Endothelial cell of umbilical vein (primary cell): Measurements from ENCODE around the gene PCBD2. TPM values are rescaled to one million over a fixed set of nuclear protein-coding genes. Genes with fewer than 3 reads are reported as not detected.

ENCODE experiments used
- BruUV-seq: library from RNA; stranded (reverse); fragments of 400-500 nt; replicated peaks from 2 replicates; lab custom pipeline; 2021; lab: Mats Ljungman, UMichigan
- CTCF ChIA-PET: fragments of 300-600, 350-600 bp; sonication (Branson Sonifier 250); formaldehyde crosslinking; loops from one replicate; lab custom pipeline; 2021; ENCODE audit warnings: antibody characterized with exemption, inconsistent platforms; lab: Charles Lee
- POLR2A ChIA-PET: fragments of 300-600, 350-600 bp; sonication (Branson Sonifier 250); formaldehyde crosslinking; loops from one replicate; lab custom pipeline; 2021; ENCODE audit warnings: antibody characterized with exemption, inconsistent platforms; lab: Charles Lee
- DNase-seq: peaks from one replicate; pipeline ENCODE4 v3.0.0-alpha.2; 2011; ENCODE audit warnings: low read depth, low spot score
- FAIRE-seq: peaks from 2 replicates; lab custom pipeline; 2011; peaks lifted over from hg19 to GRCh38; lab: Jason Lieb, UNC
- H2AFZ ChIP-seq: 2 replicates; pipeline ENCODE4 v1.6.0; 2012; ENCODE audit warnings: low read depth, low read length, control low read depth, inconsistent platforms
- H3K27ac ChIP-seq: 2 replicates; pipeline ENCODE4 v1.5.1; 2011; ENCODE audit warnings: low read depth, mild to moderate bottlenecking, control low read depth, low read length, moderate library complexity; ENCODE audit not compliant: insufficient read depth
- H3K27me3 ChIP-seq, 2 experiments: 2 replicates each; pipeline versions ENCODE4 v1.6.0 to v1.6.1; 2011; ENCODE audit warnings: low read length in 2 of 2, mixed read lengths in 1 of 2; ENCODE audit not compliant: control insufficient read depth in 2 of 2, insufficient read depth in 2 of 2
- H3K36me3 ChIP-seq, 2 experiments: 2 replicates in 1 of 2; 3 replicates in 1 of 2; pipeline ENCODE4 v1.5.1; 2011; ENCODE audit warnings: low read length in 2 of 2, mild to moderate bottlenecking in 1 of 2, moderate library complexity in 1 of 2; ENCODE audit not compliant: control insufficient read depth in 2 of 2, insufficient read depth in 2 of 2; ENCODE audit errors: extremely low read depth in 1 of 2
- H3K4me1 ChIP-seq: 3 replicates; pipeline ENCODE4 v1.5.1; 2011; ENCODE audit warnings: mild to moderate bottlenecking, low read length; ENCODE audit not compliant: control insufficient read depth, insufficient read depth; ENCODE audit errors: extremely low read depth
- H3K4me2 ChIP-seq: 2 replicates; pipeline ENCODE4 v1.6.1; 2011; ENCODE audit warnings: low read length, control low read depth, mixed read lengths; ENCODE audit not compliant: insufficient read depth
- H3K4me3 ChIP-seq, 3 experiments: fragments of 200-600 bp in 1 of 3; sonication (generic), shearing (Covaris generic) in 1 of 3; replicated peaks in 1 of 3; 2 replicates each; pipeline ENCODE4 v1.5.1; 2011 to 2016; ENCODE audit warnings: control low read depth in 3 of 3, low read length in 3 of 3, mild to moderate bottlenecking in 2 of 3, inconsistent platforms in 1 of 3, low read depth in 1 of 3, moderate library complexity in 1 of 3; ENCODE audit not compliant: insufficient read depth in 1 of 3
- H3K79me2 ChIP-seq: 2 replicates; pipeline ENCODE4 v1.6.0; 2012; ENCODE audit warnings: low read length, inconsistent platforms; ENCODE audit not compliant: control insufficient read depth, insufficient read depth
- H3K9ac ChIP-seq: replicated peaks from 2 replicates; pipeline ENCODE3; 2011; ENCODE audit warnings: low read length, control low read depth; ENCODE audit not compliant: insufficient read depth; ENCODE audit errors: extremely low read depth
- H3K9me1 ChIP-seq: replicated peaks from 3 replicates; pipeline ENCODE4 v1.6.0; 2011; ENCODE audit warnings: mild to moderate bottlenecking, low read length; ENCODE audit not compliant: control insufficient read depth, insufficient read depth; ENCODE audit errors: extremely low read depth
- H3K9me3 ChIP-seq: replicated peaks from 2 replicates; pipeline ENCODE4 v1.5.1; 2012; ENCODE audit warnings: low read length, inconsistent platforms; ENCODE audit not compliant: control insufficient read depth, insufficient read depth
- H4K20me1 ChIP-seq: replicated peaks from 2 replicates; pipeline ENCODE3; 2011; ENCODE audit warnings: mild to moderate bottlenecking, low read length; ENCODE audit not compliant: control insufficient read depth, insufficient read depth; ENCODE audit errors: extremely low read depth
- CTCF ChIP-seq, 2 donors: IDR thresholded peaks; 1 replicate in 1 of 2; 2 replicates in 1 of 2; pipeline ENCODE4 v1.5.1; 2011; ENCODE audit warnings: low read length in 2 of 2, mild to moderate bottlenecking in 2 of 2, moderate library complexity in 2 of 2, control low read depth in 1 of 2, inconsistent platforms in 1 of 2, low read depth in 1 of 2; ENCODE audit not compliant: insufficient read depth in 1 of 2; ENCODE audit errors: extremely low read depth in 1 of 2
- EZH2 ChIP-seq: IDR thresholded peaks from 2 replicates; pipeline ENCODE4 v1.6.1; 2012; ENCODE audit warnings: borderline replicate concordance, low read depth, mild to moderate bottlenecking, moderate library complexity, low read length, inconsistent platforms; ENCODE audit not compliant: severe bottlenecking
- FOS ChIP-seq: IDR thresholded peaks from 2 replicates; pipeline ENCODE4 v1.6.1; 2011; ENCODE audit warnings: mild to moderate bottlenecking, low read length, moderate library complexity, borderline replicate concordance; ENCODE audit not compliant: insufficient read depth
- GATA2 ChIP-seq: IDR thresholded peaks from 2 replicates; pipeline ENCODE4 v1.7.0; 2011; ENCODE audit warnings: low read depth, mild to moderate bottlenecking, moderate library complexity, mixed read lengths, low read length; ENCODE audit not compliant: insufficient read length, insufficient read depth
- JUN ChIP-seq: IDR thresholded peaks from 2 replicates; pipeline ENCODE4 v1.6.1; 2011; ENCODE audit warnings: borderline replicate concordance, low read depth; ENCODE audit not compliant: insufficient read length, insufficient read depth
- MAX ChIP-seq: IDR thresholded peaks from 2 replicates; pipeline ENCODE4 v1.6.1; 2011; ENCODE audit not compliant: insufficient read depth, insufficient read length
- MYC ChIP-seq: IDR thresholded peaks from one replicate; pipeline ENCODE4 v1.6.1; 2011; ENCODE audit warnings: mild to moderate bottlenecking, low read depth, low read length
- POLR2A ChIP-seq: IDR thresholded peaks from 2 replicates; pipeline ENCODE4 v1.6.1; 2012; ENCODE audit warnings: low read depth, mild to moderate bottlenecking, control low read depth, low read length
- POLR2AphosphoS5 ChIP-seq: IDR thresholded peaks from 2 replicates; pipeline ENCODE4 v1.6.1; 2012; ENCODE audit warnings: low read depth, mild to moderate bottlenecking, control low read depth, low read length, moderate library complexity; ENCODE audit not compliant: insufficient read depth
- dilution Hi-C: fragments of 300-500 bp; cut with MboI; formaldehyde crosslinking; loops from one replicate; pipeline ENCODE4 v1.15.0; 2019; ENCODE audit warnings: low sequenced_read_pairs; ENCODE audit not compliant: extremely low pct_ligation_motif_present
- intact Hi-C: fragments of 100-400 bp; cut with micrococcal nuclease; formaldehyde crosslinking; loops from one replicate; pipeline ENCODE4 v1.10.0; 2022
- polyA plus RNA-seq, 4 experiments: library from polyadenylated mRNA; depleted of rRNA in 3 of 4; stranded (reverse) in 3 of 4; unstranded in 1 of 4; fragments of >200 nt; gene quantifications; 2 replicates each; pipeline versions ENCODE4 v1.2.1 to v1.2.3, GENCODE V29; 2011 to 2012; ENCODE audit warnings: missing spikeins in 1 of 4
- total RNA-seq: library from RNA; stranded (reverse); gene quantifications from 2 replicates; pipeline ENCODE4 v1.2.3, GENCODE V29; 2021

The PCBD2 gene
- total and polyA plus RNA-seq, 2 donors (not counting 3 experiments of a cell fraction or from before 2014, with no cell fraction given) = 4.0 to 10.7 TPM

DNA sequence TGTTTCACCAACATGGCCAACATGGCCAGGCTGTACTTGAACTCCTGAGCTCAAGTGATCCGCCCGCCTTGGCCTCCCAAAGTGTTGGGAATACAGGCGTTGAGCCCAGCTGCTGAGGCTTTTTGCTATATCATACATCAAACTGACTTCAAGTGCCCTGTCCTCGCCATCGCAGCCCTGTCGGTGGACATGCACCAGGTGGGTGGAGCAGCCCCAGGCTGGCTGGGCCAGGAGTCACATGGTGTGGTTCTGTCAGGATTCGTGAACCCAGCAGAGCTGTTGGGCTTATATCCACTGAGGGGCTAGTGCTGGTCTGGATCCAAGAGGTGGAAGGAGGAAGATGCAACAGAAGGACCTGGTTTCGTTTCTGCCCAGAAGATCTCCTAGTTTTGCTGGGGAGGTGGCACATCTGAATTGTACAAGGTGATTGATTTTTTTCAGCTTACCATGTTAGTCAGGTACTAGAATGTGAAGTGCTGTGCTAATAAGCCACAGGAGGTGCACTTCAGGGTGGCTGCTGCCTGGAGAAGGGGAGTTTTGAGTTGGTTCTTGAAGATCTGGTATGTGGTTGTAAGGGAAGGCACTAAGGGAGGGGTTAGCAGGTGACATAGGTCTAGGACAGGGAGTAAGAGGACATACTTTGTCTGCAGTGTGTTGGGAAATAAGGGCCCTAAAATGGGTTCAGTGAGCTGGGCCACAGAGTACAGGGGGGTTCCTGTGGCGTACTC, 16.1 kb downstream of the PCBD2 start:
- no peaks in the 10 kb centered on the region for H3K9me1 ChIP-seq
- H3K36me3 ChIP-seq = peaks cover 0 to 3% of the 10 kb centered on the region in 2 experiments
- dilution Hi-C loops (no loop called here), intact Hi-C loops (no loop called here)
- no TSS peak for BruUV-seq
- no peaks in the 10 kb centered on the region for H3K79me2 ChIP-seq
- no peaks in the 10 kb centered on the region for H3K27me3 ChIP-seq
- no peak overlapping the region for H3K27ac ChIP-seq
- FAIRE-seq = no peak
- no peak overlapping the region for H2AFZ ChIP-seq
- ChIA-PET CTCF (interaction anchor here (1.1 kb wide), 1 partner anchor 19 kb away, joined by 3 read pairs; no protein-coding TSS in a partner anchor), POLR2A (no interaction called here)
- H3K4me3 ChIP-seq = no peak overlapping the region
- H3K9ac ChIP-seq = no peak overlapping the region
- no peaks in the 10 kb centered on the region for H3K9me3 ChIP-seq
- no peak for TF ChIP-seq CTCF (IDR thresholded peaks at IDR 0.05; ENCODE audit: extremely low read depth in 1 of 2, insufficient read depth in 1 of 2, low read depth in 1 of 2, low read length in 2 of 2)
- TF ChIP-seq FOS = no peak
- TF ChIP-seq GATA2 = no peak
- TF ChIP-seq POLR2A = no peak
- no peak for TF ChIP-seq MYC
- TF ChIP-seq MAX = no peak
- TF ChIP-seq EZH2 = no peak
- no peak for TF ChIP-seq JUN
- TF ChIP-seq POLR2AphosphoS5 = no peak
- H3K4me1 ChIP-seq = no peaks in the 10 kb centered on the region
- no peaks in the 10 kb centered on the region for H4K20me1 ChIP-seq
- DNase-seq = no peak
- H3K4me2 ChIP-seq = no peak overlapping the region
